ENCODE measurements around the gene STK11. TPM values are rescaled to one million over a fixed set of nuclear protein-coding genes. Genes with fewer than 3 reads are reported as not detected.
A peak's percentile ranks its signal among the peaks of the same experiment; 100 is the strongest.

The STK11 gene
- polyA plus RNA-seq, 1 donor from 2014 or later: 14.9 TPM

DNA sequence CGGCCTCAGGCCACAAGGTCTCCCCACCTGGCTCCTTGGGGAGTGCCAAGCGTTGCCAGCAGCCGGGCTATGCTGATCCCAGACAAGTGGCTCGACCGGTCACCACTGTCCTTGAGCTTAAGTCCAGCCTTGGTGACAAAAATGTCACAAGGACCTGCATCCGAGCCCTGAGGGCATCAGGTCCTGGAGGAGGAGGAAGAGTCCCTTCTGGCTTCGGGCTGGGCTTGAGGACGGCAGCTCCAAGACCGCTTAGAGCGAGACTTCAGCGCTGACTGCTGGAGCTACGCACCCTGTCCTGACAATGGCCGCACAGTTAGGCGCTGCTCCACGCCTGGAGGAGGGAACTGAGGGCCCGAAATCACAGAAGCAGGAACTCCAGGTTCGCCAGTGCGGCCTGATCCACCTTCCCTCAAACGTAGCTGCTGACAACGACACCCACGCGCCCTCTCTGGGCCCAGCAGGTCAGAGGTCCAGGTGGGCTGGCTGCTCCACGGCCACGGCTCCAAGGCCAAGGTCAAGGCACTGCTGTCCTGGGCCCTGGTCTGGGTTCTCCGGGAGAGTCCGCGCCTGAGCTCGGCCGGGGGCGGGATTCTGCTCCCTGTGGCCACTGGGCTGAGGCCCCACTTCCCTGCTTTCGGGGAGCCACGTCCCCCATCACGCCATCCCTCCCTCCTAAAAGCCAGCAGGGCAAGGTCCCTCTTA lies 38.6 kb upstream of the STK11 start:
- H3K4me1 Mint-ChIP-seq: peaks cover 0 to 22% (median 7%) of the 10 kb centered on the region in 3 donors
- H3K27me3 Mint-ChIP-seq: no peaks in the 10 kb centered on the region
- no peak overlapping the region for H3K27ac Mint-ChIP-seq
- H3K36me3 Mint-ChIP-seq: peaks cover 4% of the 10 kb centered on the region
- H3K9me3 Mint-ChIP-seq: no peaks in the 10 kb centered on the region
- peak overlapping the region in 1 of 4 donors; percentile 12 for H3K4me3 Mint-ChIP-seq

DNA sequence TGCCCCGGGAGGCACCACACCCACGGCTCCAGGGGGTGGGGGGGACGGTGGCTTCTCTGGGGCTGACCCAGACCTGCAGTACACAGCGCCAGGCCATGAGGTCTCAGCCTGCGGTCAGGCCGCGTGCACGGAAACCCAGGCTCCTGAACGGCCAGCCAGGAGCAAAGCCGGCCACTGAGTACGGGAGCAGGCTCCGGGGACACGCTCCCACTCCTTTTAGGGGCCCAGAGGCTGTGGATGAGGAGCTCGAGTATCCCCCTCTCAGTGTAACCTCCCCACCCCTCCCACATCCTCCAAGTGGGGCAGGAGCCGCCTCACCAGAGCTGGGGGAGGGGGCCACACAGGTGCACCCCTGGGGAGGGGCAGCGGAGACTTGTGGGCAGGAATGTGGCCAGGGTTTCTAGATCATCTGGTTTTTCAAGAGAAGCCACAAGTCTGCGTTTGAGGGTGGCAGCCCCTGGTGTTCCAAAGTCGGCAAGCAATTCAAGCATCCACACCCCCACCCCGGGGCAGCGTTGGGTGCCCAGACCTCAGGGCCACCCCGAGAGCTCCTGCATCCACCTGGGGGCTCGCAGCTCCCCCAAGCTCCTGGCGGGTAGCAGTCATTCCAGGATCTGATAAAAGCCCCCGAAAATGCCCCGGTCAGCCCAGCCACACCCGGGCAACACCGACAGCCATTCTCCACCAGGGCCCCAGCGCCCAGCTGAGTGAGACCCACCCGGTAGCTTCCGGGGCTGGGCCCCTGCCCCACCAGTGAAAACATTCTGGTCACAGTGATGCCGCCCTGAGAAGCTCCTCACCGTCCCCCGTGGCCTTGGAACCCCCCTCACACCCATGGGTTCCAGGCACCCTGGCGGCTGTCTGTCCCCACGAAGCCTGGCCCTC lies 37.6 kb upstream of the STK11 start:
- peaks cover 2% of the 10 kb centered on the region for H3K36me3 Mint-ChIP-seq
- no peak overlapping the region for H3K27ac Mint-ChIP-seq
- H3K9me3 Mint-ChIP-seq: no peaks in the 10 kb centered on the region
- peak overlapping the region in 1 of 4 donors; percentile 27 for H3K4me3 Mint-ChIP-seq
- H3K4me1 Mint-ChIP-seq: peaks cover 0 to 19% (median 5%) of the 10 kb centered on the region in 3 donors
- no peaks in the 10 kb centered on the region for H3K27me3 Mint-ChIP-seq

DNA sequence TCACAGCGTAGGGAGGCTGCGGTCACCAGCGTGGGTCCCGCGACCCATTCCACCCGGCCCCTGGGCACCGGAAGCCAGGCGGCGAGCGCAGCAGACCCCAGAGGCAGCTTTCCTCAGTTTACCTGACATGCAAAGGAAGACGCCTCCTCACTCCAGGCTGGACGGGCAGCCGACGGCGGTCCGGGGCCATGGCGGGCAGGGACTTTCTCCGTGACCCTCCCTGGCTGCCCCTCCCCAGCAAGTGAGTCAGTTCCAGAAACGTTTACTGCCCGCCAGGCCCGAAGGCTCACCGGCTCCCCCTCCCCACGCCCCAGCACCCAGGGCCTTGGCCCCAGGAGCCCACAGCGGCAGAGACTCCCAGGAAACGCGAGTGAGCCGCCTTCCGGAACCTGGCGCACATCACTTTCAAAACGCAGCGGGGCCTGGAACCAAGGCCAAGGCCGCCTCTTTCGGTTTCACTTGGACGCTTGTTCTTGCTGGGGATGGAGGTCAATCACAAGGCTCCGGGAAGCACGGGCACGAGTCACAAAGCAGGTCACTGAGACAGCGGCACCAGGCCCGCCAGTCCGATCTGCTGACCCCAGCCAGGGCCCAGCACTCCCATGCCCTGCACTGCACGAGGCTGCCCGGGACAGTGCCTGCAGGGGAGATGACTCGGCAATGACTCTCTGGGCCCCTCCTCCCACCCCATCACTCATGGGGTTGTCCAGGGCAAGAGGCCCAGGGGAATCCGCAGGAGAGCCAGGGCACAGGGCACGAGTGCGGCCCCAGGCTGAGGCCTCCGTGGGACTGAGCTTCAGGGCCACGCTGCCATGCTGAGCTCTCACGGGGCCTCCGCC lies 36.8 kb upstream of the STK11 start:
- Mint-ChIP-seq H3K9me3 (no peaks in the 10 kb centered on the region), H3K4me1 (peaks cover 0 to 17% (median 4%) of the 10 kb centered on the region in 3 donors), H3K36me3 (peaks cover 2% of the 10 kb centered on the region), H3K4me3 (peak overlapping the region in 2 of 4 donors; percentile 21 to 72), H3K27me3 (no peaks in the 10 kb centered on the region), H3K27ac (no peak overlapping the region)

DNA sequence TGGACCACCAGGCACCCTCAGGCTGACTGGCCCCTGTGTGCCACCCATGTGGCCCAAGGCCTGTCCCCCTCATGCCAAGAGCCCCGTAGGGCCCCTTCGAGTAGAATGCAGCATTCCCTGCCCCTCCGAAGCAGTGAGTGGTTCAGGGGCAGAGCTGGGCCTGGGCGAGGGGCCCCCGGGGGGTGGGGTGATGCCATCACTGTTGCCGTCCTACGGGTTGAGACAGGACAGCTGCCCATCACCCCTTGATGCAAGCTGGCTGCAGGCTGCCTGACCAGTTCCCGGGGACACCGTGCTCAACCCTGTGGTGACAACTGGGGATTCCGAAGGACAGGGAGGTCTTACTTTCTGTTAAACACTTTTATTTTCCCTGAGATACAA lies 36.2 kb upstream of the STK11 start:
- Mint-ChIP-seq H3K27me3 (no peaks in the 10 kb centered on the region), H3K9me3 (no peaks in the 10 kb centered on the region), H3K4me3 (peak overlapping the region in 2 of 4 donors; percentile 24 to 75), H3K4me1 (peaks cover 0 to 17% (median 4%) of the 10 kb centered on the region in 3 donors), H3K36me3 (peaks cover 2% of the 10 kb centered on the region), H3K27ac (no peak overlapping the region)

DNA sequence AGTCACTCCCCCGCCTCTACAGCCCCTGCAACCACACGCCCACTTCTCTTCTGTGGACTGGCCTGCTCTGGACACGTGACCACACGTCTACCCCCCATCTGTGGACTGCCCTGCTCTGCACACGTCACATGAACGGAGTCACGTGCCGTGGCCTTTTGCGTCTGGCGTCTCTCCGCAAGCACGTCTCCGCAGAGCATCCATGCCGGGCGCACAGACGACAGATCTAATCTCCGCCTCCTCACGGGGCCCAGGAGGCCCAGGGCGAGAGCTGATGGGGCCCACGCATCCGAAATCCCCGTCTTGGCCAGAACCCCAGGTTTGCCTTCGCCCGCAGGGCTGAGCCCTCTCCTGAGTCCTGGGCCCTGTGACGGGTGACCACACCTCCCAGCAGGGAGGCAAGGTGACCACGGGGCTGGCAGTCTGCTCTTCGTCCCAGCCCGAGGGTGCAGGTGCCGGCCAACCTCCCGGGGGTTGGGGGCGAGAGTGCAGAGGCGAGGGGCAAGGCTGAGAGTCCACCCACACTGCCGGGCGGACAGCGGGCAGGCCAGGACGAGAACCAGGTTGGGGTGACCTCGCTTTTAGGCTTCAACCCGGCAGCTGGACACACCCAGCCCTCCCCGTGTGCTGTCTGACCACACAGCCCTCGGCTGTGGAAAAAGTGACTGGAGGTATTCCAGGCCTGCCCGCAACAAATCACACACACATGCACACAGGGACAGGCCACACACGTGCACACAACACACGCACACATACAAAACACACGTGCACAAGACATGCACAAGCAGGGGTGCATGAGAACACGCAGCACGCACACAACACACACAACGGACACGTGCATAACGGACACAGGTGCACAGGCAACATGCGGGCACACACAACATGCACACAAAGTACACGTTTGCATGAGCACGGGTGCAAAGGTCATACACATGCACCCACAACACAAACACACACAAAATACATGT lies 35.4 kb upstream of the STK11 start:
- Mint-ChIP-seq H3K9me3 (no peaks in the 10 kb centered on the region), H3K27me3 (no peaks in the 10 kb centered on the region), H3K27ac (no peak overlapping the region), H3K4me3 (peak overlapping the region in 3 of 4 donors; percentile 50 to 75 (median 65)), H3K36me3 (peaks cover 2% of the 10 kb centered on the region), H3K4me1 (peaks cover 2 to 17% (median 5%) of the 10 kb centered on the region in 3 donors)

DNA sequence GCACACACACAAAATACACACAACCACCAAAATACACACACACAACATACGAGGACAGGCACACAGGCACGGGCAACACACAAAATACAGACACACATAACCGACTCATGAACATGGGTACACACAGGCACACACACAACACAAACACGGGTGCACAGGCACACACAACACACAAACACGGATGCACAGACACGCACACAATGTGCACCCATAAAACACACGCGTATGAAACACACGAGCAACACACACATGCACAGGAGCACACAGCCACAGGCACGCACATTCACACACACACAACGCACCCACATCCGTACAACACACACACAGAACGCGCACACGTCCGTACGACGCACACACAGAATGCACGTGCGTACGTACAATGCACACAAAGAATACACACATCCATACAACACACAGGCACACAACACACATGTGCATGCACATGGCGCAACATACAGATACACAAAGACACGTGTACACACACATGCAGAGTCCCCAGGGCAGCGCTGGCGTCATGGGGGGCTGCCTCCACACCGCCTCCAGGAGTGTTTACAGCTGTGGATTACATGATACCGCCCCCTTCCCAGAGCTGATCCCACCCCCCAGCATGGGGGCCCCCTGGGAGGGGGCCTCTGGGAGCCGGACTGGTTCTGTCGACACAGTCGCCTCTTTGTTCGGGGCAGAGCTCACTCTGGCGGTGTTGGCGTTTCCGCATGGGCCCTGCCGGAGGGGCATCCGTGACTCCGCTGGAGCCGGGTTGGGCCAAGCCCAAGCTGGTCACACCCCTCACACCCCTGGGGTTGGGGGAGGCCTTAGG lies 34.4 kb upstream of the STK11 start:
- Mint-ChIP-seq H3K4me1 (peaks cover 5 to 18% (median 5%) of the 10 kb centered on the region in 3 donors), H3K27ac (no peak overlapping the region), H3K4me3 (peak overlapping the region in 3 of 4 donors; percentile 38 to 65 (median 44)), H3K36me3 (peaks cover 2% of the 10 kb centered on the region), H3K27me3 (no peaks in the 10 kb centered on the region), H3K9me3 (no peaks in the 10 kb centered on the region)

GRCh38 chr19:1171755-1172352 lies 33.7 kb upstream of the STK11 start:
- H3K27ac Mint-ChIP-seq: peak overlapping the region; percentile 27 to 46 (median 39)
- no peaks in the 10 kb centered on the region for H3K9me3 Mint-ChIP-seq
- H3K27me3 Mint-ChIP-seq: no peaks in the 10 kb centered on the region
- H3K4me1 Mint-ChIP-seq: peaks cover 5 to 17% (median 5%) of the 10 kb centered on the region in 3 donors
- H3K4me3 Mint-ChIP-seq: peak overlapping the region; percentile 82 to 94 (median 89)
- H3K36me3 Mint-ChIP-seq: no peaks in the 10 kb centered on the region

DNA sequence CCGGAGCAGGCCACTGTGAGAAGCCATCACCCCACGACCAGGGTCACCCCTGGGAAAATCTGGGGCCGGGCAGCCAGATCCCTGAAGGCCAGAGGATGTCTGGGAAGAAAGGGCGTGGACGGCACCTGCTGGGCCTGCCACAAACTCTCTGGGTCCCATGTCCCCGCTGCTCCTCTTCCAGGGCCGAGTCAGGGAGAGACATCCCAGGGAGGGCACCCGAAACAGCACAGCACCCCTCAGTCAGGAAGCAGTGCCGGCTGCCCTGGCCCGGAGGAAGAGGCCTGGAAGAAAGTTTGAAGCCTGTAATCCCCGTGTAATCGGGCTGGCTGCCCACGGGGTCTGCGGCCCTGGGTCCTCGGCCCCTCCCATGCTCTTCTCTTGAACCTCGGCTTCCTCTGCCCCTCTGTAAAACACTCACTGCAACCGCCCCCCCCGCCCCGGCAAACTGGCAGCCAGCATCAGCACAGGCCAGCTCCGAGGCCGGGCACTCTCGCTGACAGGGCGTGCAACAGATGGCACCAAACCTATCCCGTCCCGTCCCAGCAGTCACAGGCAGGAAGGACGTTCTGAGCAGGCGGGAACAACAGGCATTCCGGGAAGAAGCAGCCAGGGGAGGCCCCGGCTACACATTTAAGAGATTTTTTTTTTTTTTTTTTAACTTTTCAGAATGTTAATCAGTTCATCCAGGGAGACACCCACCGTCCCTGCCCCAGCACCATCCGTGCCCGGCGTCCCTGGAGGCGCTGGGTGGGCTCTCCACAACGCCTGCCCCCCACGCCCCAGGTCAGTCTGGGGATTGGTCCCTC lies 33.0 kb upstream of the STK11 start:
- Mint-ChIP-seq H3K9me3 (no peaks in the 10 kb centered on the region), H3K27ac (peak overlapping the region; percentile 39 to 96 (median 67)), H3K4me3 (peak overlapping the region; percentile 82 to 94 (median 92)), H3K36me3 (no peaks in the 10 kb centered on the region), H3K4me1 (peaks cover 5 to 17% (median 5%) of the 10 kb centered on the region in 3 donors), H3K27me3 (no peaks in the 10 kb centered on the region)

- Mint-ChIP-seq H3K36me3 (no peaks in the 10 kb centered on the region), H3K4me3 (peak overlapping the region; percentile 82 to 94 (median 92)), H3K27ac (peak overlapping the region; percentile 39 to 96 (median 67)), H3K9me3 (no peaks in the 10 kb centered on the region), H3K4me1 (peaks cover 5 to 17% (median 5%) of the 10 kb centered on the region in 3 donors), H3K27me3 (no peaks in the 10 kb centered on the region)
Measured at GRCh38 chr19:1173159-1173844, 32.3 kb upstream of the STK11 start.

DNA sequence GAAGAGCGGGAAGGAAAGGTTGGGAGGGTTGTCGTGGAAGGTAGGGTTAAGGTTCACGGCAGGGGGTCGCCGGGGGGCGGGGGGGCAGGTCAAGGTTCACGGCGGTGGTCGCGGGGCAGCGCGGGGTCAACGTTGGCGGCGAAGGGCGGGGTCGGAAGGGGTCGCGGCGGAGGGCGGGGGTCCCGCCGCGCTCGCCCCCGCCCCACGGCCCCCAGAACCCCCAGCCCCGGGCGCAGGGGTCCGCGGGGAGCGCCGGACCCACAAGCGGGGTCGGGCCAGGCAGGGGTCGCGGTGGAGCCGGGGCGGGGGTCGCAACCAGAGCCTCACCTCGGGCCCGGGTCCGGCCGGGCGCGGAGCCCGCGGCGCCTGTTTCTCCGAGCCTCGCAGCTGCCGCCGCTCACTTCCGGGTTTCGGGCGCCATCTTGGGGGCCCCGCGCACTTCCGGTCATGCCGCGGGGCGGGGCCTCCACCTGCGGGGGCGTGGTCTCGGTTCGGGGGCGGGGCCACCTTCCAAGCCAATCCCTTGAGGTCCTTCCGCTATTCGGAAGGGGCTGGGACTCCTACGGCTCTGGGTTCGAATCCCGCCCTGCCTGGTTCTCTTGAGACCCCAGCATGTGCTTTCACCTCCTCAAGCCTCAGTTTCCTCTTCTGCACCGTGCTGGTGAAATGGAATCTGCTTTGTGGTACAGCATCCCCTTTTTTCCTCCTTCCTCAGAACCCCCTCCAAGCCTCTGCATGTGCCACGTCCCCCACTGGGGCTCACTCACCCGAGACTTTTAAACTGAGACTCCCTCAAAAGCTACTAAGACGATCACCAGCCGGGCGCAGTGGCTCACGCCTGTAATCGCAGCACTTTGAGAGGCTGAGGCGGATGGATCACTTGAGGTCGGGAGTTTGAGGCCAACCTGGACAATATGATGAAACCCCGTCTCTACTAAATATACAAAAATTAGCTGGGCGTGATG lies 31.5 kb upstream of the STK11 start, which contains the start of gene SBNO2:
SBNO2 (minus strand) TSS at position 424 of the 965 bp plus-strand sequence. CDS start 19,992 bp downstream, outside the sequence.
- Mint-ChIP-seq H3K27me3 (no peaks in the 10 kb centered on the region), H3K4me3 (peak within 1 kb of the TSS; percentile 89 to 94 (median 92)), H3K9me3 (no peaks in the 10 kb centered on the region), H3K27ac (peak within 1 kb of the TSS; percentile 76 to 96 (median 84)), H3K4me1 (peaks cover 5 to 14% (median 5%) of the 10 kb centered on the region in 3 donors), H3K36me3 (no peaks in the 10 kb centered on the region)
